ENCODE results near the gene ZNF578. TPM values are rescaled to one million over a fixed set of nuclear protein-coding genes. Genes with fewer than 3 reads are reported as not detected.
"Not testable (repeated sequence)": the region's sequence is repeated elsewhere in the genome, so short reads cannot be mapped to it uniquely, and the experiment has no call there.

The ZNF578 gene
- total RNA-seq, 2 experiments from 2014 or later: 1.9 to 3.0 TPM

DNA sequence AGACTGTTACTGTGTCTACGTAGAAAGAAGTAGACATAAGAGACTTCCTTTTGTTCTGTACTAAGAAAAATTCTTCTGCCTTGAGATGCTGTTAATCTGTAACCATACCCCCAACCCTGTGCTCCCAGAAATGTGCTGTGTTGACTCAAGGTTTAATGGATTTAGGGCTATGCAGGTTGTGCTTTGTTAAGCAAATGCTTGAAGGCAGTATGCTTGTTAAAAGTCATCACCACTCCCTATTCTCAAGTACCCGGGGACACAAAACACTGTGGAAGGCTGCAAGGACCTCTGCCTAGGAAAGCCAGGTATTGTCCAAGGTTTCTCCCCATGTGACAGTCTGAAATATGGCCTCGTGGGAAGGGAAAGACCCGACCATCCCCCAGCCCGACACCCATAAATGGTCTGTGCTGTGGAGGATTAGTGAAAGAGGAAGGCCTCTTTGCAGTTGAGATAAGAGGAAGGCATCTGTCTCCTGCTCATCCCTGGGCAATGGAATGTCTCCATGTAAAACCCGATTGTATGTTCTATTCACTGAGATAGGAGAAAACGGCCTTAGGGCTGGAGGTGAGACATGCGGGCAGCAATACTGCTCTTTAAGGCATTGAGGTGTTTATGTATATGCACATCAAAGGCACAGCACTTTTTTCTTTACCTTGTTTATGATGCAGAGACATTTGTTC lies 32.3 kb downstream of the ZNF578 start:
- DNase-seq, POLR2A ChIA-PET, H3K4me3 Mint-ChIP-seq: not testable (repeated sequence)

DNA sequence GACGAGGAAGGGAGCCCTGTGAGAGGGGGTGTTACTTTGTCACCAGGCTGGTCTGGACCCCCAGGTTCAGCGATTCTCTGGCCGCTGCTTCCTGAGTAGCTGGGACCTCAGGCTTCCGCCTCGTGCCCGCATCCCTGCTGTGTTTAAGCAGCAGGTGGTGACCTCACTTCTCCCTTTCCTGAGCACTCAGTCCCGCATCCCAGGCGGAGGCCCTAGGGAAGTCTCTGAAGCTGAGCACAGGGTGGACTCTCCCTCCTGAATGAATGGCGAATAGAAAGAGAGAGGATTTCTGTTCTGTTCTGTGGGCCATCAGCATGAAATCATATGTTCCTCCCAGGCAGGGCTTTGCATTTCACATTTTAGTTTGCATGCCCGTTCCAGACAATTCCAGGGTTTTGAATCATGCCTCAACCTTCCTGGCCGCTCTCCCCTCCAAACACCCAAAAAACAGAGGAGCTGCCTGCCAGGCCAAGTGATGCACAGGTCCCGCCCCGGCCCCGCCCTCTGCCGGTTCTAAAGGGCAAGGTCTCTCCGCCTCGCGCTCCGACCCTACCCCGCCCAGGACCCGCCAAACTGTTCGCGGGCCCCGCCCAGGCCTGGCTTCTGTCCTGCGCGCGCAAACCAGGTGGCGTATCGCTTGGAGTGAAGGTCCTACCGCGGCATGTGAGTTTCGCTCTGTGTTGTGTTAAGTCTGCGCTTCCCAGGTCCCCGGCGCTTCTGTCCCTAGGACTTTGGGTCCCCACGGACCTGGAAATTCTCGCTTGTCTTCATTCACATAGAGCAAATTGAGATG lies 39.0 kb downstream of the ZNF578 start:
- Mint-ChIP-seq H3K4me1 (peaks cover 2% of the 10 kb centered on the region), H3K9me3 (peaks cover 40% of the 10 kb centered on the region), H3K4me3 (no peak overlapping the region), H3K27ac (no peak overlapping the region), H3K27me3 (no peaks in the 10 kb centered on the region), H3K36me3 (ENCODE audit: low read depth) (peaks cover 4% of the 10 kb centered on the region)
- CTCF ChIA-PET: no interaction called here
- peak; percentile 7 for DNase-seq
- POLR2A ChIA-PET: no interaction called here

More for the DNA sequence above, 32.3 kb downstream of the ZNF578 start:
- H3K27me3 Mint-ChIP-seq; H3K36me3 Mint-ChIP-seq (ENCODE audit: low read depth); H3K4me1 Mint-ChIP-seq; H3K27ac Mint-ChIP-seq; CTCF ChIA-PET: not testable (repeated sequence)
- peaks cover 51% of the 10 kb centered on the region for H3K9me3 Mint-ChIP-seq

DNA sequence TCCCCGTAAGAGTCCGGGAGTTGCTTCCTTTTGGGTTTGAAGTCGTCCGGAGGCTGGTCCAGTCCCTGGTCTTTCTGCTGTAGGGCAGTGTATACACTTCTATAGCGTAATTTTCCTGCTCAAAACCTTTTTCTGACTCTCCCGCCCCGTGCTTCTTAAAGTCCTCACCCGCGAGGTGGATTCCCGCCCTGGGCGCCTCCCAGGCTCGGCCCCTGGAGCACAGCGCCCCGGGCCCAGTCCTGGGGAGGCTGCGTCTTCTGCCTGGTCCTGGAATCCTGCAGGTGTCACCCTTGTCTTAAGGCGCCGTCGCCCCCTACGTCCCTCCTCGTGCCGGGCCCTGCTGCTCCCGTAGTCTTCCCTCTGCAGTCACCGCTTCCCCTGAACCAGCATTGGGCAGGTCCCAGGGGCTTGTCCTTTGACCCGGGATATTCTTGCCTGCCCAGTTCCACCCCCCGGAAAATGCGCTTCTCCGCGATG lies 39.7 kb downstream of the ZNF578 start:
- Mint-ChIP-seq H3K27me3 (no peaks in the 10 kb centered on the region), H3K9me3 (peaks cover 44% of the 10 kb centered on the region), H3K36me3 (ENCODE audit: low read depth) (peaks cover 4% of the 10 kb centered on the region), H3K4me1 (peaks cover 2% of the 10 kb centered on the region), H3K4me3 (peak overlapping the region; percentile 41), H3K27ac (no peak overlapping the region)
- ChIA-PET CTCF (no interaction called here), POLR2A (no interaction called here)
- no peak for DNase-seq

DNA sequence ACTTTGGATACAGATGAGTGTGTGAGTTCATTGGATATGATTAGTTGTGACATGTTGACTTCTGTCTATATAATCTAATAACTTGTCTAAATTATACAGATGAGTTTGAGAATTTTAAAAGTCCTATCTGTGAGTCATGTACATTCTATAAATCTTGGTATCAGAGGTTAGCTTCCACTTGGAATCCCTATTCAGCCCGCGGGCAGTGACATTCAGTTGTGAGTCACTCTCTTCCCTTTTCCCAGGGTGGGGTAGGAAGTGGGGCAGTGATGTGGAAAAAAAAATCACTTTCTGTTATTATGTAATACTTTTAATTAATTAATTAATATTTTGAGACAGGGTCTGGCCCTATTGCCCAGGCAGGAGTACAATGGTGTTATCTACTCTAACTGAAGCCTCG lies 41.2 kb downstream of the ZNF578 start:
- Mint-ChIP-seq H3K4me3 (no peak overlapping the region), H3K27ac (no peak overlapping the region), H3K4me1 (peaks cover 2% of the 10 kb centered on the region), H3K36me3 (ENCODE audit: low read depth) (peaks cover 6% of the 10 kb centered on the region), H3K27me3 (no peaks in the 10 kb centered on the region), H3K9me3 (peaks cover 46% of the 10 kb centered on the region)
- no peak for DNase-seq
- ChIA-PET CTCF (interaction anchor here (0.6 to 0.7 kb wide), 2 partner anchors 581 to 686 kb away, joined by 3 read pairs; no protein-coding TSS in a partner anchor), POLR2A (no interaction called here)

DNA sequence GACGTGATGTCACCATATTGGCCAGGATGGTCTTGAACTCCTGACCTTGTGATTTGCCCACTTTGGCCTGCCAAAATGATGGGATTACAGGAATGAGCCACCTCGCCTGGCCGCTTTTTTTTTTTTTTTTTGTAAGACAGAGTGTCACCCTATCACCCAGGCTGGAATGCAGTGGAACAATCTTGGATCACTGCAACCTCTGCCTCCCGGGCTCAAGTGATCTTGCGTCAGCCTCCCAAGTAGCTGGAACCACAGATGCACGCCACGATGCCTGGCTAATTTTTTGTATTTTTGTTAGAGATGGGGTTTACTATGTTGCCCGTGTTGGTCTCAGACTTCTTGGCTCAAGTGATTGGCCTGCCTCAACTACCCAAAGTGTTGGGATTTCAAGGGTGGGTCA lies 45.2 kb downstream of the ZNF578 start:
- H3K9me3 Mint-ChIP-seq: peaks cover 46% of the 10 kb centered on the region
- CTCF ChIA-PET: no interaction called here
- H3K4me3 Mint-ChIP-seq: no peak overlapping the region
- H3K27ac Mint-ChIP-seq: no peak overlapping the region
- POLR2A ChIA-PET: no interaction called here
- no peak for DNase-seq
- no peaks in the 10 kb centered on the region for H3K4me1 Mint-ChIP-seq
- peaks cover 9% of the 10 kb centered on the region for H3K36me3 Mint-ChIP-seq (ENCODE audit: low read depth)
- no peaks in the 10 kb centered on the region for H3K27me3 Mint-ChIP-seq

DNA sequence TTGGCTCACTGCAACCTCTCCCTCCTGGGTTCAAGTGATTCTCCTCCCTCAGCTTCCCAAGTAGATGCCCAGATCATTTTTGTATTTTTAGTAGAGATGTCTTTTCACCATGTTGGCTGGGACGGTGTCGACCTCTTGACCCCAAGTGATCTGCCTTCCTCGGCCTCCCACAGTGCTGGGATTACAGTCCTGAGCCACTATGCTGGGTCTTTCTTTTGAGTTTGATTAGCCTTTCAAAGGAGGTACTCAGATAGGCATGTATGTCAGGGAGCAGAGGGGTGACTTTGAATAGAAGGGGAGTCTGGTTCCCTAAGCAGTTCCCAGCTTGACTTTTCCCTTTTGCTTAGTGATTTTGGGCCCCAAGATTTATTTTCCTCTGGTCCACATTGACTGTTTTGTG lies 47.1 kb downstream of the ZNF578 start:
- CTCF ChIA-PET; POLR2A ChIA-PET; H3K4me1 Mint-ChIP-seq; H3K36me3 Mint-ChIP-seq (ENCODE audit: low read depth); H3K27me3 Mint-ChIP-seq; DNase-seq; H3K27ac Mint-ChIP-seq; H3K4me3 Mint-ChIP-seq: not testable (repeated sequence)
- peaks cover 38% of the 10 kb centered on the region for H3K9me3 Mint-ChIP-seq

DNA sequence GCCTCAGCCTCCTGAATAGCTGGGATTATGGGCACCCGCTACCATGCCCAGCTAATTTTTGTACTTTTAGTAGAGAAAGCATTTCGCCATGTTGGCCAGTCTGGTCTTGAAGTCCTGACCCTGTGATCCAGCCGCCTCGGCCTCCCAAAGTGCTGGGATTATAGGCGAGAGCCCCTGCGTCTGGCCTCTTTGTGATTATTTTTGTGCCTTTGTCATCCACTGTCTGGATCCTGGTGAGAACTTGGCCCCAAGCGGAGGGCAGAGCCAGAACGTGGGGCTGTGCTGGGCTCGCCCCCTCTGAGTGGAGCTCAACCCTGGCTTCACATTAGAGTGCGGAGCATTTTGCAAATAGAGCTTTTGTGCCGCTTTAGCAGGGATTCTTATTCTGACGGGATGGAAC lies 47.6 kb downstream of the ZNF578 start:
- H3K9me3 Mint-ChIP-seq: peaks cover 39% of the 10 kb centered on the region
- H3K36me3 Mint-ChIP-seq (ENCODE audit: low read depth): not testable (repeated sequence)

DNA sequence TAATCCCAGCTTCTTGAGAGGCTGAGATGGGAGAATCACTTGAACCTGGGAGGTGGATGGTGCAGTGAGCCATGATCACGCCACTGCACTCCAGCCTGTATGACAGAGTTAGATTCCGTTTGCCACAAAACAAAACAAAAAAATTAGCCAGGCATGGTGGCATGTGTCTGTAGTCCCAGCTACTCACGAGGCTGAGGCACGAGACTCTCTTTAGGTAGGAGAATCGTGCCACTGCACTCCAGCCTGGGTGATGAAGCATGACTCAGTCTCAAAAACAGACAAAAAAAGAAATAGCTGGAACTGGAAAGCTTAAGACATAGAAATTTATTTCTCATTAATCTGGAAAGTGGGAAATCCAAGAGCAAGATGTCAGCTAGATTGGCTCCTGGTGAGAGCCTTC lies 53.9 kb downstream of the ZNF578 start:
- Mint-ChIP-seq H3K27ac (no peak overlapping the region), H3K4me3 (no peak overlapping the region), H3K9me3 (peaks cover 38% of the 10 kb centered on the region), H3K4me1 (no peaks in the 10 kb centered on the region), H3K36me3 (ENCODE audit: low read depth) (peaks cover 5% of the 10 kb centered on the region), H3K27me3 (no peaks in the 10 kb centered on the region)
- ChIA-PET POLR2A (no interaction called here), CTCF (no interaction called here)
- DNase-seq: no peak

More for the DNA sequence above, 47.6 kb downstream of the ZNF578 start:
- H3K27ac Mint-ChIP-seq, POLR2A ChIA-PET, H3K4me1 Mint-ChIP-seq, H3K4me3 Mint-ChIP-seq, DNase-seq, CTCF ChIA-PET, H3K27me3 Mint-ChIP-seq: not testable (repeated sequence)

DNA sequence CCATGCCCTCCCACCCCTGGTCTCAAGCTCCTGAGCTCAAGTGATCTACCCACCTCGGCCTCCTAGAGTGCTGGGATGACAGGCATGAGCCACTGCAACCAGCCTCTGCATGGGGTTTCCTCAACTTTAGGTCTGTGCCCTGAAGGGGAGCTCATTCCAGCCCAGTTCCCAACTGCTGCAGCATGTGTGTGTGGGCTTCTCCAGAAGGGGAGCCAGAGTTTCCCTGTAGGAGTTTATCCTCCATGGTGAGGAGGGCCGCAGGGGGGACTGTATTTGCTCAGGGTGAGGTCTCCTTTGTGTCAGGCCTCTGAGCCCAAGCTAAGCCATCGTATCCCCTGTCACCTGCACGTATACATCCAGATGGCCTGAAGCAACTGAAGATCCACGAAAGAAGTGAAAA lies 62.8 kb downstream of the ZNF578 start:
- POLR2A ChIA-PET: no interaction called here
- Mint-ChIP-seq H3K4me3 (no peak overlapping the region), H3K9me3 (peaks cover 70% of the 10 kb centered on the region)

DNA sequence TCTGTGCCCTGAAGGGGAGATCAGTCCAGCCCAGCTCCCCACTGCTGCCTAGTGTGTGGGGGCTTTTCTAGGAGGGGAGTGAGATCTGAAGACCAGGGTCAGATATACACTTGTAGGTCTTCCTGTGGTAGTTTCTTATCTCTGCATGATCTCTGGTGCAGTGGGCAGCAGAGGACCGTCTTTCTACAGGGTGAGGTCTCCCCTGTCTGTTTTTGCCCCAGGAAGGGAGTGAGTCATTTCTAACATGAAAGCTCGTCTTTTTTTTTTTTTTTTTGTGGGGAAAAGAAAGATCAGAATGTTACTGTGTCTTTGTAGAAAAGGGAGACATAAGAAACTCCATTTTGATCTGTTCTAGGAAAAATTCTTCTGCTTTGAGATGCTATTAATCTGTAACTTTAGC lies 65.3 kb downstream of the ZNF578 start:
- Mint-ChIP-seq H3K9me3 (peaks cover 63% of the 10 kb centered on the region), H3K4me3 (no peak overlapping the region), H3K4me1 (peaks cover 4% of the 10 kb centered on the region), H3K27me3 (no peaks in the 10 kb centered on the region), H3K36me3 (ENCODE audit: low read depth) (peaks cover 5% of the 10 kb centered on the region), H3K27ac (no peak overlapping the region)
- CTCF ChIA-PET: interaction anchor here (0.6 to 1.0 kb wide), 3 partner anchors 8 to 264 kb away, joined by 3 to 4 read pairs (median 3); partner anchors contain the start of gene ZNF808
- DNase-seq: no peak
- POLR2A ChIA-PET: no interaction called here

More for the DNA sequence above, 62.8 kb downstream of the ZNF578 start:
- H3K4me1 Mint-ChIP-seq: peaks cover 4% of the 10 kb centered on the region
- no peak overlapping the region for H3K27ac Mint-ChIP-seq
- H3K27me3 Mint-ChIP-seq: no peaks in the 10 kb centered on the region
- CTCF ChIA-PET: no interaction called here
- peaks cover 8% of the 10 kb centered on the region for H3K36me3 Mint-ChIP-seq (ENCODE audit: low read depth)
- DNase-seq: no peak

DNA sequence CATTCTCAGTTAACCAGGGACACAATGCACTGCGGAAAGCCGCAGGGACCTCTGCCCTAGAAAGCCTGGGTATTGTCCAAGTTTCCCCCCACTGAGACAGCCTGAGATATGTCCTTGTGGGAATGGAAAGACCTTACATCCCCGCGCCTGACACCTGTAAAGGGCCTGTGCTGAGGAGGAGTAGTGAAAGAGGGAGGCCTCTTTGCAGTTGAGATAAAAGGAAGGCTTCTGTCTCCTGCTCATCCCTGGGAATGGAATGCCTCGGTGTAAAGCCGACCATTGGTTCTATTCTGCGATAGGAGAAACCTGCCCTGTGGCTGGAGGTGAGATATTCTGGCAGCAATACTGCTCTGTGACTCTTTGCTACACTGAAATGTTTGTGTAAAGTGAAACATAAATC lies 65.8 kb downstream of the ZNF578 start:
- H3K27me3 Mint-ChIP-seq; POLR2A ChIA-PET; H3K4me1 Mint-ChIP-seq; DNase-seq; H3K27ac Mint-ChIP-seq; H3K4me3 Mint-ChIP-seq; CTCF ChIA-PET; H3K36me3 Mint-ChIP-seq (ENCODE audit: low read depth): not testable (repeated sequence)
- peaks cover 58% of the 10 kb centered on the region for H3K9me3 Mint-ChIP-seq

DNA sequence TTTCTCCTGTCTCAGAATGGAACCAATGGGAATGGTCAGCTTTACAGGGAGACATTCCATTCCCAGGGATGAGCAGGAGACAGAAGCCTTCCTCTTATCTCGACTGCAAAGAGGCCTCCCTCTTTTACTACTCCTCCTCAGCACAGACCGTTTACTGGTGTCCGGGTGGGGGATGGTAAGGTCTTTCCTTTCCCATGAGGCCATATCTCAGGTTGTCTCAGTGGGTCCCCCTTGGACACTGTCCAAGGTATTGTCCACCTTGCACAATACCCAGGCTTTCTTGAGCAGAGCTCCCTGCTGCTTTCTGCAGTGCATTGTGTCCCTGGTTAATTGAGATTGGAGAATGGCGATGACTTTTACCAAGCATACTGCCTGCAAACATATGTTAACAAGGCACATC lies 66.7 kb downstream of the ZNF578 start:
- peaks cover 57% of the 10 kb centered on the region for H3K9me3 Mint-ChIP-seq
- no peak overlapping the region for H3K27ac Mint-ChIP-seq
- no peak for DNase-seq
- H3K36me3 Mint-ChIP-seq (ENCODE audit: low read depth): peaks cover 5% of the 10 kb centered on the region
- no peak overlapping the region for H3K4me3 Mint-ChIP-seq
- peaks cover 4% of the 10 kb centered on the region for H3K4me1 Mint-ChIP-seq
- CTCF ChIA-PET: no interaction called here
- POLR2A ChIA-PET: no interaction called here
- H3K27me3 Mint-ChIP-seq: no peaks in the 10 kb centered on the region

DNA sequence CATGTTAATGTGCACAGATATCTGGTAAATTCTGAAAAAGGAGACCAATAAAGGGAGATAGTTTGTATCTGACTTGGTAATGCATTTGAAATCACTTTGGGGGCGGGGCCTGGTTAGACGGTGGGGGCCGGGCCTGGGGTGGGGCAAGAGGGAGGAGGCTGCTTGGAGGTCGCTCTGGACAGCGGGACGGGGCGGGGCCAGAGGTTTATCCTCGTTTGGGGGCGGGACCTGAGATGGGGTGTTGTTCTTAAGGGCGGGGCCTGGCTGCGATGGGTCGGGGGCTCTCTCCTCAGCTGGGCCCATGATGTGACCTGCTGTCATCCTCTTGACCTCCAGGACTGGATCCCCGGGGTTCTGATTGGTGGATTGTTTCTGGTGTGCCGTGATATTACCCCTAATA lies 69.2 kb downstream of the ZNF578 start:
- no peaks in the 10 kb centered on the region for H3K27me3 Mint-ChIP-seq
- H3K36me3 Mint-ChIP-seq (ENCODE audit: low read depth): peaks cover 12% of the 10 kb centered on the region
- H3K27ac Mint-ChIP-seq: no peak overlapping the region
- ChIA-PET POLR2A (no interaction called here), CTCF (interaction anchor here (0.6 kb wide), 1 partner anchor 8 kb away, joined by 5 read pairs; no protein-coding TSS in a partner anchor)
- H3K4me1 Mint-ChIP-seq: peaks cover 10% of the 10 kb centered on the region
- no peak overlapping the region for H3K4me3 Mint-ChIP-seq
- DNase-seq: no peak
- H3K9me3 Mint-ChIP-seq: peaks cover 44% of the 10 kb centered on the region

Data from activated CD4-positive, alpha-beta T cell treated with anti-CD3 and anti-CD28 coated beads, Interleukin-2, amount 10 ng/mL, durations not matched to agents 7 days and 5 days (primary cell).